ENCODE data around the gene ADAMTS2. TPM values are rescaled to one million over a fixed set of nuclear protein-coding genes. Genes with fewer than 3 reads are reported as not detected.
A peak's percentile ranks its signal among the peaks of the same experiment; 100 is the strongest.

The ADAMTS2 gene
- total and polyA plus RNA-seq, 4 donors, result 4.8 to 49.8 (median 32.0) TPM

DNA sequence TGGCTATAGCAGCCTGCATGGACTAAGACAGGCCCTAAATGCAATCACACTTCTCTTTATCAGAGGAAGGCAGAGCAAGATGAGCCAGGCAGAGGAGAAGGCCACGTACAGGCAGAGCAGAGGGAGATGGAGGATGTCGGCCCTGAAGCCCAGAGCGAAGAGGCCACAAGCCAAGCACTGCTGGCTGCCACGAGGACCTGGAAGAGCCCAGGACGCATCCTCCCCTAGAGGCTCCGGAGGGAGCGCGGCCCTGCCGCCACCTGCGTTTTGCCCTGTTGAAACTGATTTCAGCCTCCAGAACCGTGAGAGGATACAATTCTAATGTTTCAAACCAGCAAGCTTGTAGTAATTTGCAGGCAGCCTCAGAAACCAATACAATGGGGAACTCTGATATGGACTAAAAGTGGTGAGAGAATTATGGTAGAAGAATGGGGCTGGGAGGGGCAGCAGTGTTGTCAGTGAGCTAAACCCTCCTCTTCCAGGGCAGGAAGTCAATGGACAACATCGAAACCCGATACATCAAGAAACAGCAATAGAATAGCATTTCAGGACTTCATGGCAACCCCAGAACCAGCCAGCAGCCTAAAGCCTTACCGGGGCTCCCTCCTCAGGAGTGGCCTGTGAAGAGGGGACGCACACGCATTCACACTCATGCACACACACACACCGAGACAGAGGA lies 32.6 kb downstream of the ADAMTS2 start:
- Histone ChIP-seq H3K27ac (ENCODE audit: low read depth in 1 of 2, low read length in 2 of 2) (no peak overlapping the region), H3K36me3 (ENCODE audit: control insufficient read depth in 1 of 2, insufficient read depth in 2 of 2, low read length in 1 of 2) (no peaks in the 10 kb centered on the region), H3K27me3 (ENCODE audit: control insufficient read depth in 1 of 2, insufficient read depth in 2 of 2, low read length in 1 of 2) (no peaks in the 10 kb centered on the region), H3K4me3 (ENCODE audit: low read length in 2 of 2) (no peak overlapping the region), H3K4me1 (ENCODE audit: control insufficient read depth in 1 of 2, insufficient read depth in 2 of 2, low read length in 2 of 2) (no peaks in the 10 kb centered on the region), H3K9me3 (ENCODE audit: control insufficient read depth, low read length) (no peaks in the 10 kb centered on the region)
- intact Hi-C loops (cut with DNase I), result loop anchor here in 1 of 2 donors (2.0 kb wide), 1 partner anchor 42 kb away; no protein-coding TSS in a partner anchor
- DNase-seq (peak in 1 of 2 donors; percentile 64), ATAC-seq (ENCODE audit: low FRiP score) (no peak)
- 93 to 98% methylated on average over 17 of the region's 17 CpGs for WGBS, 2 donors

DNA sequence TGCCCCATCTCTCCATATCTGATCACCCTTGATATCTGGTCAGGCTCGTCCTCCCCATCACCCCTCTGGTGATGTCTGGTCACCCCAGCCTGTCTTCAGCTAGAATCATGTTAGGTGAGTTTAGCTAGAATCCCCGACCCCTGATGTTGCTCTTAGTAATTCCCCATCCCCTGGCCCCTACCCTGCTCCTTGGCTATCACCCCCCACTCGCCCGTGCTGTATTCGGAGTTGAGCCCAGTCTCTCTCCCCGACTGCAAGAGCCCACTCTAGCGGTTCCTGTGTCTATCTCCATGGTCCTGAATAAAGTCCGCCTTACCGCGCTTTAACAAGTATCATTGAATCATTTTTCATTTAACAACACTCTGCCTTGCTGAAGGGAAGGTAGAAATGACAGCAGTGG lies 33.7 kb downstream of the ADAMTS2 start:
- DNase-seq, result no peak
- intact Hi-C loops (cut with DNase I), result no loop called here
- Histone ChIP-seq H3K9me3 (ENCODE audit: control insufficient read depth, low read length) (no peaks in the 10 kb centered on the region), H3K27ac (ENCODE audit: low read depth in 1 of 2, low read length in 2 of 2) (no peak overlapping the region), H3K36me3 (ENCODE audit: control insufficient read depth in 1 of 2, insufficient read depth in 2 of 2, low read length in 1 of 2) (no peaks in the 10 kb centered on the region), H3K4me3 (ENCODE audit: low read length in 2 of 2) (no peak overlapping the region), H3K27me3 (ENCODE audit: control insufficient read depth in 1 of 2, insufficient read depth in 2 of 2, low read length in 1 of 2) (no peaks in the 10 kb centered on the region), H3K4me1 (ENCODE audit: control insufficient read depth in 1 of 2, insufficient read depth in 2 of 2, low read length in 2 of 2) (no peaks in the 10 kb centered on the region)
- ATAC-seq (ENCODE audit: low FRiP score), result no peak
- WGBS, 2 donors, result 91 to 96% methylated on average over 10 of the region's 10 CpGs

DNA sequence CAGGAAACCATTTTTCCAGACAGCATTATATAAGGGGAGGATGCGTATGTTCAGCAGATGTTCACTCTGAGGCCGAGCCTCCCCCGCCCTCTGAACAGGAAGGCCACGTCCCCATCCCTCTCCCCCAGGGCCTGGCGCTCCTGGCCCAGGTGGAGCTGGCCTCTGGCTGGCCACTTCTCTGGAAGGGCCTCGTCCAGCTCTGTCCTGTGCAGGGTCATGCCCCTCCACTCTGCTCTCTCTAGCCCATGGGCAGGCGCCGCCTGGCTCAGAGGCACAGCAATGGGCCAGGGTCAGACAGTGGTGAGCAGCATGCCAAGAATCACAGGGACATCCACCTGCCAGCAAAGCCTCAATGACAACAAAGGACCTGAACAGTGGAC lies 34.2 kb downstream of the ADAMTS2 start:
- no peaks in the 10 kb centered on the region for H3K27me3 ChIP-seq (ENCODE audit: control insufficient read depth in 1 of 2, insufficient read depth in 2 of 2, low read length in 1 of 2)
- WGBS, 2 donors, result 93 to 98% methylated on average over 8 of the region's 8 CpGs
- H3K4me1 ChIP-seq (ENCODE audit: control insufficient read depth in 1 of 2, insufficient read depth in 2 of 2, low read length in 2 of 2), result no peaks in the 10 kb centered on the region
- no peak overlapping the region for H3K4me3 ChIP-seq (ENCODE audit: low read length in 2 of 2)
- DNase-seq, result peak; percentile 34 to 54
- no peaks in the 10 kb centered on the region for H3K36me3 ChIP-seq (ENCODE audit: control insufficient read depth in 1 of 2, insufficient read depth in 2 of 2, low read length in 1 of 2)
- H3K9me3 ChIP-seq (ENCODE audit: control insufficient read depth, low read length), result no peaks in the 10 kb centered on the region
- intact Hi-C loops (cut with DNase I), result no loop called here
- ATAC-seq (ENCODE audit: low FRiP score), result no peak
- no peak overlapping the region for H3K27ac ChIP-seq (ENCODE audit: low read depth in 1 of 2, low read length in 2 of 2)

DNA sequence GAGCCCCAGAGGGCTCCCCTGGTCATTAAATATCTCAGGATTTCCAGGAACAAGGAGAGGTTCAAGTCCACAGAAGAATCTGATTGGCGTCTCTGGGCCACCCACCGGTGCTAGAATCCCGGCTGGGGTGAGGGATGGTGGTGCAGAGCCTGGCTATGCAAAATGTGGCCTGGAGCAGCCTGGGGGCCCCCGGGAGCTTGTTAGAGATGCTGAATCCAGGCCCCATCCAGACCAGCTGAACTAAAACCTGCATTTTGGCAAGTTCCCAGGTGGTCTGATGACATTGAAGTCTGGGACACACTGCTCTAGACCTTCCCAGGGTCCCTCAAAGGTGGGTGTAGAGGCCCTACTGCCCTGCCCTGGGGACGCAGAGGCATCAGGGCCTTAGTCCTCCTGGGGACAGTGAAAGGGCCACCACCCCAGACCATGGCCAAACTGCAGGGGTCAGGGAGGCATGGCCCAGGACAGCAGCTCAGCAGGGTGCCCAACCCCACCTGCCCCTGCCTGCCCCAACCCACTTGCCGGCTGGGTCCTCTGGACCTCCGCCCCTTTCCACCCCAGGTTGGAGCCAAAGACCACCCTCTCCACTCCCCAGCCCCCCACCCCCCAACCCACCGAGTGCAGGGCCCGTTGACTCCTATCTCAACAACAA lies 34.7 kb downstream of the ADAMTS2 start:
- Histone ChIP-seq H3K4me1 (ENCODE audit: control insufficient read depth in 1 of 2, insufficient read depth in 2 of 2, low read length in 2 of 2) (no peaks in the 10 kb centered on the region), H3K4me3 (ENCODE audit: low read length in 2 of 2) (no peak overlapping the region), H3K9me3 (ENCODE audit: control insufficient read depth, low read length) (no peaks in the 10 kb centered on the region), H3K27ac (ENCODE audit: low read depth in 1 of 2, low read length in 2 of 2) (no peak overlapping the region), H3K27me3 (ENCODE audit: control insufficient read depth in 1 of 2, insufficient read depth in 2 of 2, low read length in 1 of 2) (no peaks in the 10 kb centered on the region), H3K36me3 (ENCODE audit: control insufficient read depth in 1 of 2, insufficient read depth in 2 of 2, low read length in 1 of 2) (no peaks in the 10 kb centered on the region)
- ATAC-seq (ENCODE audit: low FRiP score) (no peak), DNase-seq (peak; percentile 31 to 56)
- 81 to 88% methylated on average over 9 of the region's 9 CpGs for WGBS, 2 donors
- intact Hi-C loops (cut with DNase I), result no loop called here

DNA sequence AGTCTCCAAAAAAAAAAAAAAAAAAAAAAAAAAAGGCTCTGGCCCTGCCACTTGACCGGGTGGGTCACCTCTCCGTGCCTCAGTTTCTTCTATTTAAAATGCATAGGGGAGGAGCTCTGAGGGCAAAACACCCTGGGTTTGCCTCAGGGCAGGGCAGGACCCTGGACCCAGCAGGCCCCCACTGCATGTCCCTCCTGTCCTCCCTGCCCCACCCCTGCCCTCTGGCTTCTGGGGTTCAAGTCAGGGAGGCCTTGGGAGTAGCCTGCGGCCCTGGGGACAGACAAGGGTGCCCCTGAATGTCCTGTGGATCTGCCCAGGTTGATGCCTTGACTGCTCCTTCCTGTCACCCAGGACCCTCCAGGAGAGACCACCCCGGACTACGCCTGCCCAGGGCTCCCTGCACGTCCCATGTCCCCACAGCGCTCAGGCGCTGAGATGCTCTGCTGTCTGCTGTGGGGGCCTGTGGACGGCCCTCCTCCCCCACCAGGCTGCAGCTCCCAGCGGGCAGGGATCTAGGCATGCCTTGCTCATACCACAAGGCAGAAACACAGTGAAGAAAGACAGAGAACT lies 35.4 kb downstream of the ADAMTS2 start:
- 94 to 96% methylated on average over 10 of the region's 10 CpGs for WGBS, 2 donors
- H3K4me3 ChIP-seq (ENCODE audit: low read length in 2 of 2), result no peak overlapping the region
- intact Hi-C loops (cut with DNase I), result no loop called here
- DNase-seq, result peak; percentile 39 to 58
- no peaks in the 10 kb centered on the region for H3K27me3 ChIP-seq (ENCODE audit: control insufficient read depth in 1 of 2, insufficient read depth in 2 of 2, low read length in 1 of 2)
- H3K9me3 ChIP-seq (ENCODE audit: control insufficient read depth, low read length), result no peaks in the 10 kb centered on the region
- H3K36me3 ChIP-seq (ENCODE audit: control insufficient read depth in 1 of 2, insufficient read depth in 2 of 2, low read length in 1 of 2), result no peaks in the 10 kb centered on the region
- H3K27ac ChIP-seq (ENCODE audit: low read depth in 1 of 2, low read length in 2 of 2), result no peak overlapping the region
- H3K4me1 ChIP-seq (ENCODE audit: control insufficient read depth in 1 of 2, insufficient read depth in 2 of 2, low read length in 2 of 2), result no peaks in the 10 kb centered on the region
- no peak for ATAC-seq (ENCODE audit: low FRiP score)

DNA sequence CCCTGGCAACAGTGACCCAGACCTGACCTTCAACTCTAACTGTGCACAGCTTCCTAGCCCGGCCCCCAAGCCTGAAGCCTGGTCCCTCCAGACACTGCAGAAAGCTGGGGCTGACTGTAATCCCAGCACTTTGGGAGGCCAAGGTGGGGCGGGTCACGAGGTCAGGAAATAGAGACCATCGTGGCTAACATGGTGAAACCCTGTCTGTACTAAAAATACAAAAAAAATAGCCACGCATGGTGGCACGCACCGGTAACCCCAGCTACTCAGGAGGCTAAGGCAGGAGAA lies 35.9 kb downstream of the ADAMTS2 start:
- DNase-seq (peak in 1 of 2 donors; percentile 30), ATAC-seq (ENCODE audit: low FRiP score) (no peak)
- 95 to 96% methylated on average over 7 of the region's 7 CpGs for WGBS, 2 donors
- Histone ChIP-seq H3K27ac (ENCODE audit: low read depth in 1 of 2, low read length in 2 of 2) (no peak overlapping the region), H3K9me3 (ENCODE audit: control insufficient read depth, low read length) (no peaks in the 10 kb centered on the region), H3K4me1 (ENCODE audit: control insufficient read depth in 1 of 2, insufficient read depth in 2 of 2, low read length in 2 of 2) (no peaks in the 10 kb centered on the region), H3K4me3 (ENCODE audit: low read length in 2 of 2) (no peak overlapping the region), H3K27me3 (ENCODE audit: control insufficient read depth in 1 of 2, insufficient read depth in 2 of 2, low read length in 1 of 2) (no peaks in the 10 kb centered on the region), H3K36me3 (ENCODE audit: control insufficient read depth in 1 of 2, insufficient read depth in 2 of 2, low read length in 1 of 2) (no peaks in the 10 kb centered on the region)
- intact Hi-C loops (cut with DNase I), result no loop called here

DNA sequence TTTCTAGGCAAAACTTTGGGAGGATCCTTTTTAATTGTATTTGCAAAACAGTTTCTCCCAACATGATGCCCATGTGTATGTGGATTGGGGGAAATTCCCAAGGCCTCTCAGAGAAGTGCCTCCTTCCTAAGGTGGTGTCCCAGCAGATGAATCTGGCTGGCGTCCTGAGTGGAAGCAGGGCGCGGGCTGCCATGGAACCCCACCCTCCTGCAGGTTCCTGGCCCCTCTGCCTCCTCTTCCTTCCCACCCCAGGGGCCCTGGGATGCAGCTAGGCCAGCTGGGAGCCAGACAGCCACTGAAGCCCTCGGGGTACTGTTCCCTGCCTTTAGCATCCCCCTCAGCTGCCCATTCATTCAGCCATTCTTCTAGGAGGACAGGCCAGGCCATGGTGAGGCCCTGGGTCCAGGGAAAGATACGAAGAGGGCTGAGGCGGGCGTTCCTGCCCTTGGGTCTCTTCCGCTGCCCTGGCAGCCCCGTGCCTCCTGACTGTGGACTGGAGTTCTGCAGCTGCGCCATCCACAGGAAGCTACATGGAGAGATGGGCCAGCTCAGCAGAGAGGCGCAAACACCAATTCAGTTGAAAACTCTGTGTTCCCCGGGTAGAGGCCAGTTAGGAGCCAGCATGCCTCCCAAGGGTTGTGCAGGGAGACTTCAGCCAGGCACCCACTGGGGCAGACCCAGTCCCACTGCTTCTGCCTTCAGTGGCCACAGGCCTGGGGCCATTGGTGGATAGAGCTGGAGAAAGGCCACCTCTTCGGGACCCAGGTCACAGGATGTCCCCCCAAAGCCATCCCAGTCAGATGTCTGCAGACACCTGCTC lies 36.5 kb downstream of the ADAMTS2 start:
- Histone ChIP-seq H3K4me1 (ENCODE audit: control insufficient read depth in 1 of 2, insufficient read depth in 2 of 2, low read length in 2 of 2) (no peaks in the 10 kb centered on the region), H3K27ac (ENCODE audit: low read depth in 1 of 2, low read length in 2 of 2) (no peak overlapping the region), H3K4me3 (ENCODE audit: low read length in 2 of 2) (no peak overlapping the region), H3K36me3 (ENCODE audit: control insufficient read depth in 1 of 2, insufficient read depth in 2 of 2, low read length in 1 of 2) (no peaks in the 10 kb centered on the region), H3K9me3 (ENCODE audit: control insufficient read depth, low read length) (no peaks in the 10 kb centered on the region), H3K27me3 (ENCODE audit: control insufficient read depth in 1 of 2, insufficient read depth in 2 of 2, low read length in 1 of 2) (no peaks in the 10 kb centered on the region)
- ATAC-seq (ENCODE audit: low FRiP score) (no peak), DNase-seq (peak; percentile 34 to 65)
- 94 to 95% methylated on average over 10 to 13 of the region's 13 CpGs for WGBS, 2 donors
- intact Hi-C loops (cut with DNase I), result no loop called here

DNA sequence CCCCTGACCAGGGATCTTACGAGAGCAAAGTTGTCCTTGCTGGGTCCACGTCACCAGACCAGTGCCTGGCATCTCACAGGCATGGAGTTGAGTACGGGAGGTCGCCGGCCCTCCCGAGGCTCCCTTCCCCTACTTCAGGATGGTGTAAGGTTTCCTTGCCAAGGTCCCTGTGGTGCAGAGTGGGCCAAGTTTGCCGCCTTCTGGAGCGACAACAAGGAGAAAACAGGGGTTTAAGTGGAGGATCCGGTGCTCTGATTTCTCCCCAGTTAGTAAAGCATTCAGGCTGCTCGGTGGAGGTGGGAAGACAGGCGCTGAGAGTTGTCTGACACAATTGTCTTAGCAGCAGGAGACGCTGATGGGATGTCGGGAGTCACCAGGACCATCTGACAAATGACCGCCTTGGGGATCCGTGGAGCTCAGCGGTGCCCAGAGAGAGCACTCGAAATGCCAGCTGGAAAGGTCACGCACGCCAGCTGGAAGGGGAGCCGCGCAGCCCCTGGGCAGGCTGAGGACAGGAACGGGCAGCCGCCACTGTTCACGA lies 37.3 kb downstream of the ADAMTS2 start:
- H3K36me3 ChIP-seq (ENCODE audit: control insufficient read depth in 1 of 2, insufficient read depth in 2 of 2, low read length in 1 of 2), result no peaks in the 10 kb centered on the region
- ATAC-seq (ENCODE audit: low FRiP score) (no peak), DNase-seq (peak; percentile 37 to 72)
- no peaks in the 10 kb centered on the region for H3K27me3 ChIP-seq (ENCODE audit: control insufficient read depth in 1 of 2, insufficient read depth in 2 of 2, low read length in 1 of 2)
- WGBS, 2 donors, result 89 to 92% methylated on average over 24 of the region's 24 CpGs
- H3K4me3 ChIP-seq (ENCODE audit: low read length in 2 of 2), result no peak overlapping the region
- no peaks in the 10 kb centered on the region for H3K4me1 ChIP-seq (ENCODE audit: control insufficient read depth in 1 of 2, insufficient read depth in 2 of 2, low read length in 2 of 2)
- intact Hi-C loops (cut with DNase I), result no loop called here
- H3K9me3 ChIP-seq (ENCODE audit: control insufficient read depth, low read length), result no peaks in the 10 kb centered on the region
- H3K27ac ChIP-seq (ENCODE audit: low read depth in 1 of 2, low read length in 2 of 2), result no peak overlapping the region
